ENCODE data around the gene ALG9.

Gene ALG9, protein sequence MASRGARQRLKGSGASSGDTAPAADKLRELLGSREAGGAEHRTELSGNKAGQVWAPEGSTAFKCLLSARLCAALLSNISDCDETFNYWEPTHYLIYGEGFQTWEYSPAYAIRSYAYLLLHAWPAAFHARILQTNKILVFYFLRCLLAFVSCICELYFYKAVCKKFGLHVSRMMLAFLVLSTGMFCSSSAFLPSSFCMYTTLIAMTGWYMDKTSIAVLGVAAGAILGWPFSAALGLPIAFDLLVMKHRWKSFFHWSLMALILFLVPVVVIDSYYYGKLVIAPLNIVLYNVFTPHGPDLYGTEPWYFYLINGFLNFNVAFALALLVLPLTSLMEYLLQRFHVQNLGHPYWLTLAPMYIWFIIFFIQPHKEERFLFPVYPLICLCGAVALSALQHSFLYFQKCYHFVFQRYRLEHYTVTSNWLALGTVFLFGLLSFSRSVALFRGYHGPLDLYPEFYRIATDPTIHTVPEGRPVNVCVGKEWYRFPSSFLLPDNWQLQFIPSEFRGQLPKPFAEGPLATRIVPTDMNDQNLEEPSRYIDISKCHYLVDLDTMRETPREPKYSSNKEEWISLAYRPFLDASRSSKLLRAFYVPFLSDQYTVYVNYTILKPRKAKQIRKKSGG
- long read RNA-seq, transcript ALG9-201 (15 exons, 2,345 nt): minor isoform, 11 of 171 reads
- long read RNA-seq, transcript ALG9-210 (15 exons, 1,930 nt): minor isoform, 6 of 171 reads
- long read RNA-seq, transcript ALG9-215 (15 exons, 2,069 nt): minor isoform, 31 of 171 reads
- long read RNA-seq, transcript ALG9-214 (15 exons, 2,028 nt): major isoform, 57 of 171 reads
- long read RNA-seq, partial matches to known transcripts: 10 of 171 reads
- long read RNA-seq, other reads (novel, unspliced or antisense): 56 of 171 reads

DNA sequence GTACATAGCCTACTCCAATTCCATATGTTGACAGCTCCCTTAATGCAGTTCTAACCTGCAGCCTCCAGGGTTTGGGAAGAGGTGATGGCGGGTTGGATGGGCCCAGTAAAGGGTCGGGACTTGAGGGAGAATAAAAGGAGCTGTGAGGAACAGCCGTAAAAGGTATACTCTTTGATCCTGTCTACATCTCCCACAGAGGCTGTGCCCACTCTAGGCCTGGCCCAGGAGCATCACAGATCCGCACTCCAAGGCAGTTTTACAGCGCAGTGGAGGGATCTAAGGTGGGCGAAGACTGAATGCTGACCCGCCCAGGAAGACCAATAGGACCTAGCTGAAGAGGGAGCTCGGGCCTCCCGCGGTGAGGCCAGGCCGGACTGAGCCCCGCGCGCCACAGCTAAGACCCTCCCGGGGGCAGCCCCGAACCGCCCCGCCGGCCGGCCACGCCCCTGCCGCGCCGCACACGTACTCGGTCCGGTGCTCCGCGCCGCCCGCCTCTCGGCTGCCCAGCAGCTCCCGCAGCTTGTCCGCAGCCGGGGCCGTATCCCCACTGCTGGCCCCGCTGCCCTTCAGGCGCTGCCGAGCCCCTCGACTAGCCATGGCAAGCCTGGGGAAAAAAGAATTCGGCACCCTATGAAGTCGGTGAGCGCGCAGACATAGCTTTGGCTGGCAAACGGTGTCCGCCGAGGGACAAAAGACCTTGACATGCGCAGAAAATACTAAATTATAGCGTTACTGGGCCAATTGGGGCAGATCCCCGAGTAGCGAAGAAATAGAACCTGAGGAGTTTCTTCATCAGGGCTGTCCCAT is at the start of gene ALG9:
ALG9 (minus strand) TSS at position 696 of the 807 bp plus-strand sequence; CDS start at position 597, 99 bp downstream.
- Histone ChIP-seq H3K27ac (replicated peaks) (peak within 1 kb of the TSS; percentile 68), H3K4me3 (replicated peaks; ENCODE audit: insufficient read depth, low read length) (peak within 1 kb of the TSS; percentile 68), H3K27me3 (ENCODE audit: insufficient read depth, poor library complexity, severe bottlenecking) (no peaks in the 10 kb centered on the region)
- TF ChIP-seq, protein P1, sequence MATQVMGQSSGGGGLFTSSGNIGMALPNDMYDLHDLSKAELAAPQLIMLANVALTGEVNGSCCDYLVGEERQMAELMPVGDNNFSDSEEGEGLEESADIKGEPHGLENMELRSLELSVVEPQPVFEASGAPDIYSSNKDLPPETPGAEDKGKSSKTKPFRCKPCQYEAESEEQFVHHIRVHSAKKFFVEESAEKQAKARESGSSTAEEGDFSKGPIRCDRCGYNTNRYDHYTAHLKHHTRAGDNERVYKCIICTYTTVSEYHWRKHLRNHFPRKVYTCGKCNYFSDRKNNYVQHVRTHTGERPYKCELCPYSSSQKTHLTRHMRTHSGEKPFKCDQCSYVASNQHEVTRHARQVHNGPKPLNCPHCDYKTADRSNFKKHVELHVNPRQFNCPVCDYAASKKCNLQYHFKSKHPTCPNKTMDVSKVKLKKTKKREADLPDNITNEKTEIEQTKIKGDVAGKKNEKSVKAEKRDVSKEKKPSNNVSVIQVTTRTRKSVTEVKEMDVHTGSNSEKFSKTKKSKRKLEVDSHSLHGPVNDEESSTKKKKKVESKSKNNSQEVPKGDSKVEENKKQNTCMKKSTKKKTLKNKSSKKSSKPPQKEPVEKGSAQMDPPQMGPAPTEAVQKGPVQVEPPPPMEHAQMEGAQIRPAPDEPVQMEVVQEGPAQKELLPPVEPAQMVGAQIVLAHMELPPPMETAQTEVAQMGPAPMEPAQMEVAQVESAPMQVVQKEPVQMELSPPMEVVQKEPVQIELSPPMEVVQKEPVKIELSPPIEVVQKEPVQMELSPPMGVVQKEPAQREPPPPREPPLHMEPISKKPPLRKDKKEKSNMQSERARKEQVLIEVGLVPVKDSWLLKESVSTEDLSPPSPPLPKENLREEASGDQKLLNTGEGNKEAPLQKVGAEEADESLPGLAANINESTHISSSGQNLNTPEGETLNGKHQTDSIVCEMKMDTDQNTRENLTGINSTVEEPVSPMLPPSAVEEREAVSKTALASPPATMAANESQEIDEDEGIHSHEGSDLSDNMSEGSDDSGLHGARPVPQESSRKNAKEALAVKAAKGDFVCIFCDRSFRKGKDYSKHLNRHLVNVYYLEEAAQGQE (IDR thresholded peaks at IDR 0.05; ENCODE audit: insufficient replicate concordance, low read depth): no peak
- TF ChIP-seq SPI1 (IDR thresholded peaks at IDR 0.05; ENCODE audit: borderline replicate concordance, low read depth) (no peak), GABPA (IDR thresholded peaks at IDR 0.05; ENCODE audit: low read depth) (no peak), POLR2AphosphoS5 (IDR thresholded peaks at IDR 0.05; ENCODE audit: low read depth) (peak; percentile 46)
- TF ChIP-seq, protein P2, sequence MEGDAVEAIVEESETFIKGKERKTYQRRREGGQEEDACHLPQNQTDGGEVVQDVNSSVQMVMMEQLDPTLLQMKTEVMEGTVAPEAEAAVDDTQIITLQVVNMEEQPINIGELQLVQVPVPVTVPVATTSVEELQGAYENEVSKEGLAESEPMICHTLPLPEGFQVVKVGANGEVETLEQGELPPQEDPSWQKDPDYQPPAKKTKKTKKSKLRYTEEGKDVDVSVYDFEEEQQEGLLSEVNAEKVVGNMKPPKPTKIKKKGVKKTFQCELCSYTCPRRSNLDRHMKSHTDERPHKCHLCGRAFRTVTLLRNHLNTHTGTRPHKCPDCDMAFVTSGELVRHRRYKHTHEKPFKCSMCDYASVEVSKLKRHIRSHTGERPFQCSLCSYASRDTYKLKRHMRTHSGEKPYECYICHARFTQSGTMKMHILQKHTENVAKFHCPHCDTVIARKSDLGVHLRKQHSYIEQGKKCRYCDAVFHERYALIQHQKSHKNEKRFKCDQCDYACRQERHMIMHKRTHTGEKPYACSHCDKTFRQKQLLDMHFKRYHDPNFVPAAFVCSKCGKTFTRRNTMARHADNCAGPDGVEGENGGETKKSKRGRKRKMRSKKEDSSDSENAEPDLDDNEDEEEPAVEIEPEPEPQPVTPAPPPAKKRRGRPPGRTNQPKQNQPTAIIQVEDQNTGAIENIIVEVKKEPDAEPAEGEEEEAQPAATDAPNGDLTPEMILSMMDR (IDR thresholded peaks at IDR 0.05; ENCODE audit: insufficient read depth, low read length): peak; percentile 2
- DNase-seq (ENCODE audit: low read depth in 1 of 2, low spot score in 1 of 2): peak; percentile 51 to 81

DNA sequence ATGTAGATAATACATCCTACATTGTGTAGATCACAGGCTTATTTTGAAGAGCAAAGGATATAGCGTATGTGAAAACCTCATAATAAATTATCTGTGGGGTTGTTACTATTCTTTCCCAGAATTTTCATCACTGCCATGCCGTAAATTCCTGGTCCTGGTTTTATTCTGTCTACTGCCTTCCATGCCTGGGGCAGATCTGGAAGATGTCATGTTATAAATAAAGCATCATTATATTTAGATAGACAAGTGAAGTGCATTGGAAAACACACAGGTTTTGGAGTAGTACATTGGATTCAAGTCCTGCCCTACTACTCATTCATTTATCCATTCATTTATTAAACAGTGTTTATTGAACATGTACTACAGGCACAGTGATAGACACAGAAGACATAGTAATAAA is 49.5 kb upstream of the ALG9 start:
- no peak overlapping the region for H3K4me3 ChIP-seq (replicated peaks; ENCODE audit: insufficient read depth, low read length)
- H3K27ac ChIP-seq (replicated peaks): no peak overlapping the region
- DNase-seq (ENCODE audit: low read depth in 1 of 2, low spot score in 1 of 2): no peak
- no peaks in the 10 kb centered on the region for H3K27me3 ChIP-seq (ENCODE audit: insufficient read depth, poor library complexity, severe bottlenecking)
- no peak for TF ChIP-seq POLR2AphosphoS5 (IDR thresholded peaks at IDR 0.05; ENCODE audit: low read depth)
- no peak for TF ChIP-seq SPI1 (IDR thresholded peaks at IDR 0.05; ENCODE audit: borderline replicate concordance, low read depth)
- TF ChIP-seq, protein P2 (IDR thresholded peaks at IDR 0.05; ENCODE audit: insufficient read depth, low read length): no peak
- TF ChIP-seq GABPA (IDR thresholded peaks at IDR 0.05; ENCODE audit: low read depth): no peak
- TF ChIP-seq, protein P1 (IDR thresholded peaks at IDR 0.05; ENCODE audit: insufficient replicate concordance, low read depth): no peak

DNA sequence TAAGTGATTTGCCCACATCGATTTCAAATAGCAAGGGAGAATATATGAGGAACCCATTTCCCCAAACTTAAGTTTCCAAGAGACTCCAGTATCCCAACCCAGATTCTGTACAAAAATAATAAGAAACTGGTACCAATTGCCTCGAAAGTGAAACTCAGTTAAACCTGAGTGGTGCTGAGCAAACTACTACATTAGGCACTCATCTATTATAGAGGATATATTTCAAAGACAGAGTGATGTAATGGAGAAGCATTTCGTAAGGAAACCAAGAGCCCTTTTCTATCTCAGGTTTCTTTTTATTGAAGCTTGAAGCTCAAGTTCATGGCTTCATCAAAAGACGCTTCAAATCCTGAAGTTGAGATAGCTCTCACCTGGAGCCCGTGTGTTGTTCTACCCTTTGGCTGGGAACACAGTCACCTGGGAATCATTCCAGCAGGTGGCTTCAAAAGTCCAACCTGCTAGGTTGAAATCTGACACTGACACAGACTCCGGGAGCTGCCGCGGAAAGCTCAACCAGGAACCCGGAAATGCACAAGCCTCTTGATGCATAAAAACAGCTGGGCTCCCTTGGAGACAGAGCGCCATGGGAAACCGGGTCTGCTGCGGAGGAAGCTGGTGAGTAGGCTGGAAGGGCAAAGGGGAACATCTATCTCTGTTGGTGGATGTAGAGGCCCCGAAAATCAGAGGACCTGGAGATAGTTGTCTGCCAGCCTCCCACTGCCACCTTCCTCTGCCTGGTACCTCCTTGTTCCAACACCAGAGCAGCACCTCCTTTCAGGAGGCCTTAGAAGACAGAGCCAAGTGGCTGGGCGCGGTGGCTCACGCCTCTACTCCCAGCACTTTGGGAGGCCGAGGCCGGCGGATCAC is 47.2 kb upstream of the ALG9 start, which contains the start of gene C11orf52:
C11orf52 (plus strand) TSS at position 524 of the 867 bp plus-strand sequence; CDS start at position 584, 60 bp downstream.
- Histone ChIP-seq H3K27ac (replicated peaks) (no peak within 1 kb of the TSS), H3K4me3 (replicated peaks; ENCODE audit: insufficient read depth, low read length) (no peak within 1 kb of the TSS), H3K27me3 (ENCODE audit: insufficient read depth, poor library complexity, severe bottlenecking) (no peaks in the 10 kb centered on the region)
- TF ChIP-seq SPI1 (IDR thresholded peaks at IDR 0.05; ENCODE audit: borderline replicate concordance, low read depth) (no peak), POLR2AphosphoS5 (IDR thresholded peaks at IDR 0.05; ENCODE audit: low read depth) (no peak), GABPA (IDR thresholded peaks at IDR 0.05; ENCODE audit: low read depth) (no peak)
- DNase-seq (ENCODE audit: low read depth in 1 of 2, low spot score in 1 of 2): no peak

Data from HL-60 (cell line).